ENCODE results near the gene ST6GALNAC6.
"Not testable (repeated sequence)": the region's sequence is repeated elsewhere in the genome, so short reads cannot be mapped to it uniquely, and the experiment has no call there.

Gene ST6GALNAC6

GRCh38 chr9:127893392-127893791 lies 6.0 kb downstream of the ST6GALNAC6 start:
- no peak for DNase-seq (ENCODE audit: low read depth, low spot score)

DNA sequence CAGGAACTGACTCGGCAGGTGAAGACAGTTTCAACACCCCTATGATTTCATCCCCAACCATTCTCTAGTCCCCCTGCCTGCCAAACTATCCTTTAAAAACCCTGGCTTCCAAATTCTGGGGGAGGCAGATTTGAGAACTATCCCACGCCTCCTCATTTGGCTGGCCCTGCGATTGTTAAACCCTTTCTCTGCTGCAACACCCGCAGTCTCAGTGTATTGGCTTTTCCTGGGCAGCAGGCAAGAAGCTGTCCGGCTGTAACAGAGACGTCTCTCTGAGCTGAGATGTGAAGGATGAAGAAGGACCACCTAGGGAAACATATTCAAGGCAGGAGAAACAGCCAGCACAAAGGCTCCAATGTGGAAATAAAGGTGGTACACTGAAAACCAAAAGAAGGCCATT lies 6.6 kb downstream of the ST6GALNAC6 start:
- no peak for DNase-seq (ENCODE audit: low read depth, low spot score)

GRCh38 chr9:127890053-127890452 lies 9.3 kb downstream of the ST6GALNAC6 start:
- no peak for DNase-seq (ENCODE audit: low read depth, low spot score)

DNA sequence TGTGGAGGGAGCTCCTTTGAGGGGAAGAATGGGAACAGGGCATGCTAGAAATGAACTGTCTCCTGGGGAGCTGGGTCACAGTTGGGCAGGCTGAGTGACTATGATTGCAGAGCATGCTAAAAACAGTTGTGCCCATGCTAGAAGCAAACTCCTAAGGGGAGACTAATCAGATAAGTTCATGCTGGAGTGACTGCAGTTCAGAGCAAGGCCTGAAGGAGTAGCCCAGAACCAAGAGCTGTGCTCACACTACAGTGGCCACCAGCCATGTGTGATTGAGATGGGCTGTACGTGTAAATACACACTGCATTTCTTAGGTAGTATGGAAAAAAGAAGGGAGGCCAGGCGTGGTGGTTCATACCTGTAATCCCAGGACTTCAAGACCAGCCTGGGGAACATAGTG lies 11.6 kb downstream of the ST6GALNAC6 start:
- no peak for DNase-seq (ENCODE audit: low read depth, low spot score)

- no peak for DNase-seq (ENCODE audit: low read depth, low spot score)
Measured at GRCh38 chr9:127886401-127886972, 12.9 kb downstream of the ST6GALNAC6 start.

DNA sequence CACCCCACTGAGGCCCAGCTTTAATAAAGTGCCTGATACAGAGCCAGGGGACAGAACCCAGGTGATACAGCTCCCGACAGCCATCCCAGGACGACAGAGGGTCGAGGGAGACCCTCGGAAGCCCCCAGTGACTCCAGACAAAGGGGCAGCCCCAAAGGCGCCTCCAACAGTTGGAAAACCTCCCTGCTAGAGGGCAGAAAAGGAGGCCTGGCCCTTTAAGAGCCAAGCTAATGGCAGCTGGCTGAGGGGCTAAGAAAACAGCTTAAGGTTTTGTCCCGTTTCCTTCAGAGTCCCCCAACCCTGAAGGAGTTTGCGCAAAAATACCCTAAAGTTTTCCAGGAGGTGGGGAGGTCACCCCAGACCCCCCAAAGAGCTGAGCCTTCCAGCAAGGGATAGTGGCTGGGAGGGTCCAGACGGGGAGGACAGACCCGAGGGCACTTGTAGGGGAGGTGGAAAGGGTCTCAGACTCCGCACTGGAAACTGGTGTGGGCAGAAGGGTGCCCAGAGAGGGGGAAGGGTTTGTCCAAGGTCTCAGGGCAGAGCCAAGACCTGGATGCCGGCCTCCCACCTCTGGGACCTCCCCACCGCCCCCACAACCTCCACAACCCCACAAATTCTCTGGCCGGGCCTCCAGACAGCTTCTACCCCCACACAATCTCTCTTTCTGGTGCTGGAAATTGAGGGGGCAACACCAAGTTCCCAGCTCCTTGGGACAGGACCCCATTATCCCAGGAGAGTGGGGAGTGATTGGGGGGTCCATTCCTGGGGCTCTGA lies 13.7 kb downstream of the ST6GALNAC6 start:
- no peak for DNase-seq (ENCODE audit: low read depth, low spot score)

DNA sequence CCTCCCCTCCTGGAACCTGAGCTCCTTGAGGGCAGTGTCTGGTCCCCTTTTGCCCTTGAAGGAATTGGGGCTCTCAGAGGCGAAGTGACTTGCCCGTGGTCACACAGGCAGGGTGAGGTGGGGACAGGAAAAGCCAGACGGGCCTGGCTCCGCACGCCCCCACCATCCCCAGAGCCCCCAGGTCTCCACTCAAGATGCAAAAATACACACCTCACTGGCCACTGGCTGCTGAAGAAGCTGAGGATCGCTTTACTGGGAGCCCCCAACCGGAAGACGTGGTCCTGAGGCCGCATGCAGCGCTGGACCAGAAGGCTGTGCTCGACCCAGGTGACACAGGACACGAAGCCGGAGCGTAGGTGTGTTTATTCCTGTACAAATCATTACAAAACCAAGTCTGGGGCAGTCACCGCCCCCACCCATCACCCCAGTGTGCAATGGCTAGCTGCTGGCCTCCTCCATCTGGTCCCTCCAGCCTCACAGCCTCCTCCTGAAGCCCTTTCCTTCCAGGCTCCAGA lies 14.4 kb downstream of the ST6GALNAC6 start:
- DNase-seq (ENCODE audit: low read depth, low spot score): no peak

DNA sequence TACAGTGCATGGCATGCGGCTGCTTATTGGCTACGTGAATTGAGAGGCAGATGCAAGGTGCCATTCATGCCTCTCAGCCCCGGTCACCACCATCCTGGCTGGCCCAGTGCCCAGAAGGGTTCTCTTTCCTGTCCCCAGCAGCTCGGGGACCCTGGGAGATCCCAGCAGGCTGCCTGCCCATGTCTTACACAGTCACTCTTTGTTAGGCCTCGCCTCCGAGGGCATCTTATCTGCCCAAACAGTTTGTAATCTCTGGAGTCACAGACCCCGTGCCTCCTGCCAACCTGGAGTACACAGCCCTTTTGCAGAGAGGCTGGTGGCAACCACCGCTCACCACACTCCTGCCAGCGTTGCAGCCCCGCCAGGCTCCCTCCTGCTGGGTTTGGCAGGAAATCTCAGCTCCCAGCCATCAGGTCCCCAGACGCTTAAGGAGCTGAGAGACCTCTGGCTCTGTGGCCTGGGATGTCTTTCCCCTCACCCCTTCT lies 14.9 kb downstream of the ST6GALNAC6 start:
- no peak for DNase-seq (ENCODE audit: low read depth, low spot score)

DNA sequence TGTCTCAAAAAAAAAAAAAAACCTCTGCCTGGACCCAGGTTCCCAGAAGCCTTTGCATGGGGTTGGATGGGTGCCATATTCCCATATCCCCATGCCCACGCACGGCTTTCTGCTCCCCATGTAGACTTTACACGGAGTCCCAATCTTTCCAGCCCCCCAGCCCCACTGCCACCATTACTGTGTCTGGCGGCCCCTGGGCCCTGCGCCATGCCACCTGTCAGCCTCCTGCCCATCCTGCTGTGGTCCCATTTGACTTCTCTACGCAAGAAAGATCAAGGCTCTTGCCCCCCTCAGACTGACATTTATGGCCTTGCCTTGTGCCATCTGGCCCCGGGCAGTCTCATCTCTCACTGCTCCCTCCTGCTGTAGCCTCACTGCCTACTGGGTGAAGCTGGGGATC lies 15.4 kb downstream of the ST6GALNAC6 start:
- DNase-seq (ENCODE audit: low read depth, low spot score): no peak

DNA sequence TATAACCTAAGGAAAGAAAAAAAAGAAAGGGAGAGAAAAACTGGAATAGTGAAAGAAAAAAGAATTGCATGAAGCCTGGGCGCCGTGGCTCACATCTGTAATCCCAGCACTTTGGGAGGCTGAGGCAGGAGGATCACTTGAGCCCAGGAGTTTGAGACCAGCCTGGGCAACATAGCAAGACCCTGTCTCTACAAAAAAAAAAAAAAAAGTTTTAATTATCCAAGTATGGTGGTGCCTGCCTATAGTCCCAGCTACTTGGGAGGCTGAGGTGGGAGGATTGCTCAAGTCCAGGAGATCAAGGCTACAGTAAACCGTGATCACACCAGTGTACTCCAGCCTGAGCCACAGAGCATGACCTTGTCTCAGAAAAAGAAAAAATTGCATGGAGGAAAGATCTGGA lies 17.7 kb downstream of the ST6GALNAC6 start:
- DNase-seq (ENCODE audit: low read depth, low spot score): not testable (repeated sequence)

GRCh38 chr9:127880143-127880542 lies 19.3 kb downstream of the ST6GALNAC6 start:
- no peak for DNase-seq (ENCODE audit: low read depth, low spot score)

DNA sequence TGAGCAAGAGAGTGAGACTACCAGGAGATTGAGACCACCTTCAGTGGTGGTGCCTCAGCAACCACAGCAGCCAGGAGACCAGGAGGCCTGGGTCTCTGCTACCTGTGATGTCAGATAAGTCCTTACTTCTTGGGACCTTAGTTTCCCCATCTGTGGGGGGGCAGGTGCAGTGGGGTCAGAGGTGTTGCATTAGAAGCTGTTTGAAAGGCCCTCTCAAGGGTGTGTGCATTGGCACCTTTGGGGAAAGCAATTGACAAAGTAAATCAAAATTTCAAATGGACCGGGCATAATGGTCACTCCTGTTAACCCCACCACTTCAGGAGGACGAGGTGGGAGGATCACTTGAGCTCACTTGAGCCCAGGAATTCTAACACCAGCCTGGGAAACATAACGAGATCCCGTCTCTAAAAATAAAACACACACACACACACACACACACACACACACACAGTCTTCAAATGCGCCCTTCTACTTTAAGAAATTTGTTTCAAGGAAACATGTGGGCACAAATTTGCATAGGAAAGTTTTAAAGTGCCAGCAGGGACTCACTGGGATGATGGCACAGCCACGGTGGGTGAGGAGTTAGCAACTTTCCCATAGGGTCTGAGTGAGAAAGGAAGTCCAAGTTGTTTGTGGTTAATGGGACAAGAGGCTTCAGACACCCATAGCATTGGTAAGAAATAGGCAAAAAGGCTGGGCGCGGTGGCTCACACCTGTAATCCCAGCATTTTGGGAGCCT lies 20.6 kb downstream of the ST6GALNAC6 start:
- no peak for DNase-seq (ENCODE audit: low read depth, low spot score)

DNA sequence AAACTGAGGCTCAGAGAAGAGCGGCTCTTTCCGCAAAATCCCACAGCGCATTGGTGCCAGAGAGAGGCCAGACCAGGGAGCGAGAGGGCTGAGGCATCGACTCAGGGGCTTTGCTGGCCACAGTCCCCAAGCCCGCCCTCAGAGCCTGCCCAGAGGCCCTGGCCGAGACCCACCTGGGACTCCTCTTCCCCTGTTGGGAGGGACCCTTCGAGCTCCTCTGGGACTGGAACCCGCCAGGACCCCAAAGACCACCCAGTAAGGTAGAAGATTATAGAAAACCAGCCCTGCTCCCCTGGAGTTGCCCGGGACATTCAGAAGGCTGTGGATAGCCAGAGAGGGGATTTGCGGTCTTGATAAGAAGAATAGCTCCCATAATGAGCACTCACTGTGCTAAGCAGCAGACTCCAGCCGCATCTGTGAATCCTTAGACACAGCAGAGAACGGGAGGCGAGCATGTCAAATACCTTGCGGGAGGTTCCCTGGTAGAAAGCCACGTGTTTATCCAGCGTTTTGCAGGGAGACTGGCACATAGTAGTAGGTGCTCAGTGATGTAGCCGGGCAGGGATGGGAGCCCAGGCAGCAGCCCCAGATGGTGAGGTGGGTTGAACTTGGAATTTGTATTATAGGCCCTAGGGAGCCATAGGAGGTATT lies 21.3 kb downstream of the ST6GALNAC6 start:
- no peak for DNase-seq (ENCODE audit: low read depth, low spot score)

GRCh38 chr9:127877566-127877998 lies 21.8 kb downstream of the ST6GALNAC6 start, which contains the start of gene AK1:
Gene AK1 (minus strand): TSS chr9:127877675. CDS start chr9:127874617, 3,058 bp downstream.
- no peak for DNase-seq (ENCODE audit: low read depth, low spot score)

DNA sequence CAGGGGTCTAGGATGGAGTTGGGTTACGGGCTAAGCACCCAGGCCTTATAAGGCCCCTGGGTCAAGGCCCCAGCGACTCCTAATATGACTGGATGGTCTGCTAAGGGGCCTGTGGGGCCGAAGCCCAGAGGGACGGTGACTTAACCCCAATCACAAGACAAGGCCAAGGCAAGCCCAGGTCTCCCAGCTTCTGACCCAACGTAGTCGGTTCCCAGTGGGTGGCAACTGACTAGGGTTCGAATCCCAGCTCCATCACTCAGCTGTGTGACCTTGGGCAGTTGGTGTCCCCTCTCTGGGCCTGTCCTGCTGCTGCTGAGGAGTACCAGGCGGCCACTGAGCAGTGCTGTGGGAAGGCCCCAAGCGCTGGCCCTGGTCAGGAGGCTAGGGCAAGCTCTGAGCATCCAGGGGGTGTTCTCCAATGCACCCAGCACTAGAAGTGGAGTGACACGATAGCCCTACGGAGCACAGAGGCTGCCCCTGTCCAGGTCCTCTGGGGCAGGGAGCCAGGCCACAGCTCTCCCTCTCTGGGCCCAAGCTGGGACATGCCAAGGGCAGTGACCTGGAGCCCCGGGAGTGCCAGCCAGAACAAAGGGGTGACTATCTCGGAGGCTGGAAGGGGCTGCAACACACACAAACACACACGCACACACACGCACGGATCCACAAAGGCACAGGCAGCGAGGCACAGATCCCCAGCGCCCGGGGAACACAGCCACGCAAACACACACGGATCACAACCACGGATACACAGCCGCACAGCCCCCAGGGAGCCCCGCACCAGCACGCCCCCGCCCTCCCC lies 22.4 kb downstream of the ST6GALNAC6 start:
- no peak for DNase-seq (ENCODE audit: low read depth, low spot score)

GRCh38 chr9:127876026-127876763 lies 23.2 kb downstream of the ST6GALNAC6 start:
- DNase-seq (ENCODE audit: low read depth, low spot score): no peak

DNA sequence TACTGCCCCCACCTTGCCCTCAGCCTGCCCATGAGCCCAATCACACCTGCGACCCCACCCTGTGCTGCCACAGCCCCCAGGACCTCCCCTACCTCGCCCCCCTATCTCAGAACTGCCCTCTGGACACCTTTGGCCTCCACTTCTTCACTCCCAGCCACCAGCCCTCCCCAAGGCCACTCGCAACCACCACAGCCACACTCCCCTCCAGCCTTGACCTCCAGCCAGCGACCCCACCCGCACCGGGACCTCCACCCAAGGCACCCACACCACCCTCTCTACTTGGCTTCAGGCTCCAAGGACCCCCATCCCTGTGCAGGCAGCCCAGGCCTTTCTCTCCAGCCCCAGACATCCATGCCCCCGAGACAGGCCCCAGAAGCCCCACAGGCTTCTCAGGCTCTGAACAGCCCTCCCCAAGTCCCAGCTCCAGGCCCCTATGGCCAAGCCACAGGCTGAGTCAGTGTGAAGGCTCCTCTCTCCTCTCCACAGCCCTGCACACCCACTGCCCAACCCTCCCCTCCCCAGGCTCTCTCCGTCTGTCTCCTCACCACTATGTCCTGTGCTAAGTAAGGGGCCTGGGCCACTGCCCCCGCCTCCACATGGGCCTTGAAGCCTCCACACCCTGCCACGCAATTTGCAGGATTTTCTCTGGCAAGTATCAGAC lies 24.0 kb downstream of the ST6GALNAC6 start:
- no peak for DNase-seq (ENCODE audit: low read depth, low spot score)

DNA sequence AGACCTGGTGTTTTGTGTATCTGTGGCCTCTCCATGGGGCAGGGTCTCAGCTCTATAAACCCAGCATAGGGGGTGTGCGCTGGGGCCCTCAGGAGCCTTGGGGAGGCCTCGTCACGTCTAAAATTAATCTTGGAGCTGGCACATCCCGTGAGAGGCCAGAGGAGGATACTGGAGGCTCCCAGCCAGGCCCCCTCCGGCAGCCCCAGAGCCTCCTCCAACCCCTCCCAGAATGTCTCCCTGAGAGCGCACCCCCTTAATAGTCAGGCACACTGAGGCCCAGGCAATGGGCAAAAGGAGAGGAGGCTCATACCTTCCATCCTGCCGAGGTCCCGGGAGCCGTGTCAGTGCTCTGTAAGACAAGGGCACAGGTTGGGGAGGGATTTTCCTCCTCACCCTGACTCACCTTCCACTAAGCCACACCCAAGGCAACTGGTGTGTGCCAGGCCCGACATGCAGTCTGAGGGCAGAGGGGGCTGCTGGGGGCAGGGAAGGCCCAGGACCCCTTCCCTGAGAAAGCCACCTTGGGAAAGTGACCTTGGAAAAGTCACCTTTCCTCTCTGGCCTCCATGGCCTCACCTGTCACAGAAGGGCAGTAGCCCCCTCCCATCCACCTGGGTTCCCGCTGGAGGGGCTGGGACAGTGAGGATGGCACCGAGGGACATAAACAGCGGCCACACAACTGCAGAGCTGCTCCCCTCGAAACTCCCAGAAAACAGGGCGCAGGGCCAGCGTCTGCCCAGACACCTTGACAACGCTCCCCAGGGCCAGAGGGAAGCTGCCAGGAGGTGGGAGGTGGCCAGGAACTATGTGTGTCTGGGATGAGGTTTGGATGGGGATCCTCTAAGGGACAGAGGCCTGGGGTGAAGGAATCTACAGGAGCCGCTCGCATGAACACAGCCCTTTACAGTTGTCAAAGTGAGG lies 24.8 kb downstream of the ST6GALNAC6 start:
- no peak for DNase-seq (ENCODE audit: low read depth, low spot score)

DNA sequence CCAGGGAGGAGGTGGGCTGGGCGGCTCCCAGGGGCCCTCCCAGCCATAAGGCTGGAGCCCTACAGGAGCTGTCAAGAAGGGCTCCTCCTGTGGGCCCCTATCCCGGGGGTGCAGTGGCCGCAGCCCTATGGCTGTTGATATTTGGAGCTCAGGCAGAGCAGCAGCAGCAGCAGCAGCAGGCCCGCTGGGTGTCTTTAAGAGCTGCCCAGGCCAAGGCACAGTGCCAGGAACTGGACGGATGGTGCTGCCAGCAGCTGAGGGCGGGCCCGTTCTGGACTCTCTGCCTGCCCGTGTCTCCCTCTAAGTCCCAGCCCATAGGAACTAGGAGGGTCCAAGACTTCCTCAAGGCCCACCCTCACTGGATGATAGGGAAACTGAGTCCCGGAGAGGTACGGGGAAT lies 25.5 kb downstream of the ST6GALNAC6 start:
- no peak for DNase-seq (ENCODE audit: low read depth, low spot score)

Data from ELF-1 (cell line).